ENCODE results near the gene TREM1.
"Not testable (repeated sequence)": the region's sequence is repeated elsewhere in the genome, so short reads cannot be mapped to it uniquely, and the experiment has no call there.

Gene TREM1

DNA sequence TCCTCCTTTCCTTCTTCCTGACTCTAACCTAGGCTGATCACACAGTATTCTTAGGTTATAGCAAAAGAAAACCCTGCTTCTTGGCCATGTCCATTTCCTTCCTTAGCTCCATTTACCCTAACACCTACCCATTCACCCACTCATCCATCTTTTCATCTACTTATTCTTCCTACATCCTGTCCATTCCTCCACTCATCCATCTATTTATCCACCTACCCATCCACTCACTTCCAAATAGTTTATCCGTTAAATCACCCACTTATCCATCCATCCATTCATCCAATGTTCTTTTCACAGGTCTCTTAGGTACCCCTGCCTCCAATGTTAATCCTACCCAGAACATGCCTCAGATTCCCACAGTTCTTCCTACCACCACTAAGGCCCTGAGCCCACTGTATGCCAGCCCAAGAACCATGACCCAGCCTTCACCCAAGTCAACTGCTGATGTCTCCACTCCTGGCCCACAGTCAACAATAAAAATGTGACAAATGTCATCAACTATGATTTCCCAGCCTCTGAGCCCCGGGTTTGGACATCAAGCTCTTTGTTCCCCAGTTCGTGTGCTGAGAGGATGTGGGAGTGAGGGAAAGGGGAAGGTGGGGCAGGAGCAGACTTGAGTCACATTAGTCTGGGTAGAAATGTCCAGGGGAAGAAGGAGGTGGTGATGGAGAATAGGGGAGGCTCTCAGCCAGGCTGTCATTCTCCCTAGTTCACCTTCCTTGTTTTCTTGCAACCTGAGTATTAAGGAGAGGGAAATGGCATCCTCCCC is 33.9 kb downstream of the TREM1 start:
- Histone ChIP-seq H4K8ac (ENCODE audit: low read depth, low read length) (no peak overlapping the region), H4K91ac (ENCODE audit: low read depth, low read length) (no peak overlapping the region), H2BK12ac (ENCODE audit: low read length) (no peak overlapping the region), H3K79me2 (ENCODE audit: control insufficient read depth, insufficient read depth, low read length, poor library complexity) (no peaks in the 10 kb centered on the region), H3K18ac (ENCODE audit: low read length) (no peak overlapping the region), H2AFZ (ENCODE audit: insufficient read depth, low read length, poor library complexity) (no peak overlapping the region), H3K14ac (ENCODE audit: low read length) (no peak overlapping the region), H3K9me3 (ENCODE audit: insufficient read depth, low read depth, low read length) (peaks cover 4% of the 10 kb centered on the region), H3K23ac (ENCODE audit: low read length) (no peak overlapping the region), H3K4me1 (ENCODE audit: control insufficient read depth in 1 of 2, insufficient read depth in 2 of 2, low read length in 2 of 2) (peaks cover 0 to 4% of the 10 kb centered on the region in 2 experiments), H2BK5ac (ENCODE audit: low read depth, low read length, poor library complexity) (no peak overlapping the region), H3K9ac (ENCODE audit: low read length) (no peak overlapping the region), H3K27ac (ENCODE audit: low read depth, low read length) (no peak overlapping the region), H3K4ac (ENCODE audit: low read depth, low read length) (no peak overlapping the region), H2AK5ac (ENCODE audit: low read length) (no peak overlapping the region), H3K4me3 (ENCODE audit: low read depth, low read length) (no peak overlapping the region), H4K12ac (ENCODE audit: low read depth, low read length) (no peak overlapping the region), H3K79me1 (ENCODE audit: low read length) (peaks cover 1% of the 10 kb centered on the region), H3K27me3 (ENCODE audit: insufficient read depth, low read length) (no peaks in the 10 kb centered on the region), H2BK120ac (ENCODE audit: insufficient read depth, low read length, poor library complexity) (no peak overlapping the region), H3K4me2 (ENCODE audit: low read length) (no peak overlapping the region), H3K36me3 (ENCODE audit: control insufficient read depth in 1 of 2, insufficient read depth in 2 of 2, low read length in 2 of 2) (no peaks in the 10 kb centered on the region)
- 100% methylated on average over 1 of the region's 3 CpGs for WGBS (ENCODE audit: extremely low coverage, insufficient coverage, insufficient read length)
- DNase-seq, result no peak

DNA sequence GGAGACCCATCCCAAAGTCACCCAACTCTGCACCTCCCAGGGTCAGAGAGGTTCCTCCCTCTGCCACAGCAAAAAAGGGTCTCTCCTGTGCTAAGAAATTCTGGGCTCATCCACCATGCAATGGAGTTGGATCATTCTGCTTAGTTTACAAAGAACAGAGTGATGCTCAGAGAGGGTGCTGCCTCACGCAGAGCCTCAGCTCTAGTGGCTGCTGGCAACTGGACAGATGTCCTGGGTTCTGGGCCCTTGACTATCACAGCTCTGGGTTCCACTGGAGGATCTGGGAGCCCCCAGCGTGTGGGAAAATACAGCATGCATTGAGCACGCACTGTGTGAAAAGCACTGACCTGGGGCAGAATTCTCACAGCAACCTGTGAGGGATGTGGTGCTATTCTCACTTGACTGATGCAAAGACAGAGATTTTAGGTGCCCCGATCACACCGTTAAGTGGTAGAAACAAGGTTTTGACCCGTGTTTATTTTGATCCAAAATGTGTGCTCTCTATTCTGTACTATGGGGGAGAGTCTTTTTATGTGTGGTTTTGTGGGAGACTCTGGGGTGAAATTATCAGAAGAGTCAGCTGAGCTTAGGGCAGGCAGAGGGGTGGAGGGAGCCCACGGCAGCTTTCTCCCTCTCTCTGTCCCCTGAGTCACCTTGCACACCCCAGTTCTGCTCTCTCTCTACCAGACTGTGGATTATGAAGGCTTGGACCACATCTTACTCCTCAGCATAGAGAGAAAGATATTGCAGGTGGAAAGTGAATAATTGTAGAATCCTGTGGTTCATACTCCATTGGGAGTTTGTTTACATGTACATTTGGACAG is 38.4 kb downstream of the TREM1 start:
- Histone ChIP-seq H2AFZ (ENCODE audit: insufficient read depth, low read length, poor library complexity) (no peak overlapping the region), H3K79me1 (ENCODE audit: low read length) (peaks cover 1% of the 10 kb centered on the region), H2BK5ac (ENCODE audit: low read depth, low read length, poor library complexity) (no peak overlapping the region), H3K79me2 (ENCODE audit: control insufficient read depth, insufficient read depth, low read length, poor library complexity) (no peaks in the 10 kb centered on the region), H3K27ac (ENCODE audit: low read depth, low read length) (no peak overlapping the region), H3K18ac (ENCODE audit: low read length) (no peak overlapping the region), H2AK5ac (ENCODE audit: low read length) (no peak overlapping the region), H3K4me3 (ENCODE audit: low read depth, low read length) (no peak overlapping the region), H3K9ac (ENCODE audit: low read length) (no peak overlapping the region), H3K23ac (ENCODE audit: low read length) (no peak overlapping the region), H3K4me2 (ENCODE audit: low read length) (no peak overlapping the region), H4K91ac (ENCODE audit: low read depth, low read length) (no peak overlapping the region), H3K4me1 (ENCODE audit: control insufficient read depth in 1 of 2, insufficient read depth in 2 of 2, low read length in 2 of 2) (no peaks in the 10 kb centered on the region), H2BK12ac (ENCODE audit: low read length) (no peak overlapping the region), H4K8ac (ENCODE audit: low read depth, low read length) (no peak overlapping the region), H3K27me3 (ENCODE audit: insufficient read depth, low read length) (no peaks in the 10 kb centered on the region), H3K36me3 (ENCODE audit: control insufficient read depth in 1 of 2, insufficient read depth in 2 of 2, low read length in 2 of 2) (no peaks in the 10 kb centered on the region), H2BK120ac (ENCODE audit: insufficient read depth, low read length, poor library complexity) (no peak overlapping the region), H4K12ac (ENCODE audit: low read depth, low read length) (no peak overlapping the region), H3K9me3 (ENCODE audit: insufficient read depth, low read depth, low read length) (peaks cover 2% of the 10 kb centered on the region), H3K4ac (ENCODE audit: low read depth, low read length) (no peak overlapping the region), H3K14ac (ENCODE audit: low read length) (no peak overlapping the region)
- no CpG with 5 or more reads among the region's 7 CpGs for WGBS (ENCODE audit: extremely low coverage, insufficient coverage, insufficient read length)
- no peak for DNase-seq

DNA sequence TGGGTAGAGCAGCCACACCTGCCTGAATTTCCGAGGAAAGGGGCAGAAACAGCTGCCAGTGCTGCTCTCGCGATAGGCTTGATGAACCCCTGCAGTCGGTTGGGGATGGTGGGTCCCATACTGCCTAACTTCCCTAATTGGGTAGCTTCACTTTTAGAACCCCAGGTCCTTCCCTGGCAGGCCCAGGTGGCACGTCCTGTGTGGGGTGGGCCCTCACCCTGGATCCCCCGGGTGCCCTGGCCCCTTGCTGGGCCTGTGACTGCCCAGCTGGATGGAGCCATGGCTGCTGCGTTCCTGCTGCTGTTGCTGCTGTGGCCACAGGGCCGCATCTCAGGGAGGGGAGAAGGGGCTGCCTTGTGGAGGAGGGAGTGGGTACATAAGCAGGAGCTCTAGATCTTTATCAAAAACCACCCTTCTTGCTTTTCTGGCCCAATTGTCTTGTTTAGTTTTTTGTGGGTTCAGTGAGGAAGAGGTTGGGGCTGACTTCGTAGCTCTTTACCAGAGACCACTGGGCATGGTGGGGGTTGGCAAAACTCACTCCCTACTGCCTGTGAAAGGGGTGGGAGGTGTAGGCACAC is 39.1 kb downstream of the TREM1 start:
- Histone ChIP-seq H3K36me3 (ENCODE audit: control insufficient read depth in 1 of 2, insufficient read depth in 2 of 2, low read length in 2 of 2) (no peaks in the 10 kb centered on the region), H3K23ac (ENCODE audit: low read length) (no peak overlapping the region), H3K14ac (ENCODE audit: low read length) (no peak overlapping the region), H3K9ac (ENCODE audit: low read length) (no peak overlapping the region), H2BK12ac (ENCODE audit: low read length) (no peak overlapping the region), H3K4me2 (ENCODE audit: low read length) (no peak overlapping the region), H4K12ac (ENCODE audit: low read depth, low read length) (no peak overlapping the region), H3K79me1 (ENCODE audit: low read length) (peaks cover 1% of the 10 kb centered on the region), H3K18ac (ENCODE audit: low read length) (no peak overlapping the region), H4K8ac (ENCODE audit: low read depth, low read length) (no peak overlapping the region), H3K27me3 (ENCODE audit: insufficient read depth, low read length) (no peaks in the 10 kb centered on the region), H4K91ac (ENCODE audit: low read depth, low read length) (no peak overlapping the region), H2AFZ (ENCODE audit: insufficient read depth, low read length, poor library complexity) (no peak overlapping the region), H3K4me3 (ENCODE audit: low read depth, low read length) (no peak overlapping the region), H2BK120ac (ENCODE audit: insufficient read depth, low read length, poor library complexity) (no peak overlapping the region), H3K4me1 (ENCODE audit: control insufficient read depth in 1 of 2, insufficient read depth in 2 of 2, low read length in 2 of 2) (no peaks in the 10 kb centered on the region), H3K79me2 (ENCODE audit: control insufficient read depth, insufficient read depth, low read length, poor library complexity) (no peaks in the 10 kb centered on the region), H2AK5ac (ENCODE audit: low read length) (no peak overlapping the region), H3K4ac (ENCODE audit: low read depth, low read length) (no peak overlapping the region), H3K9me3 (ENCODE audit: insufficient read depth, low read depth, low read length) (peaks cover 2% of the 10 kb centered on the region), H2BK5ac (ENCODE audit: low read depth, low read length, poor library complexity) (no peak overlapping the region), H3K27ac (ENCODE audit: low read depth, low read length) (no peak overlapping the region)
- no CpG with 5 or more reads among the region's 9 CpGs for WGBS (ENCODE audit: extremely low coverage, insufficient coverage, insufficient read length)
- no peak for DNase-seq

DNA sequence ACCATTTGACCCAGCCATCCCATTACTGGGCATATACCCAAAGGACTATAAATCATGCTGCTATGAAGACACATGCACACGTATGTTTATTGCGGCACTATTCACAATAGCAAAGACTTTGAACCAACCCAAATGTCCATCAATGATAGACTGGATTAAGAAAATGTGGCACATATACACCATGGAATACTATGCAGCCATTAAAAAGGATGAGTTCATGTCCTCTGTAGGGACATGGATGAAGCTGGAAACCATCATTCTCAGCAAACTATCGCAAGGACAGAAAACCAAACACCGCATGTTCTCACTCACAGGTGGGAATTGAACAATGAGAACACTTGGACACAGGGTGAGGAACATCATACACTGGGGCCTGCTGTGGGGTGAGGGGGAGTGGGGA is 40.0 kb downstream of the TREM1 start:
- H3K79me2 ChIP-seq (ENCODE audit: control insufficient read depth, insufficient read depth, low read length, poor library complexity); H3K9ac ChIP-seq (ENCODE audit: low read length); DNase-seq: not testable (repeated sequence)

More for the DNA sequence above, 40.0 kb downstream of the TREM1 start:
- H3K4ac ChIP-seq (ENCODE audit: low read depth, low read length); H2BK5ac ChIP-seq (ENCODE audit: low read depth, low read length, poor library complexity); H4K12ac ChIP-seq (ENCODE audit: low read depth, low read length); H3K18ac ChIP-seq (ENCODE audit: low read length); H4K8ac ChIP-seq (ENCODE audit: low read depth, low read length); H3K79me1 ChIP-seq (ENCODE audit: low read length); H3K27me3 ChIP-seq (ENCODE audit: insufficient read depth, low read length); H4K91ac ChIP-seq (ENCODE audit: low read depth, low read length); H3K23ac ChIP-seq (ENCODE audit: low read length); H3K4me3 ChIP-seq (ENCODE audit: low read depth, low read length); H3K27ac ChIP-seq (ENCODE audit: low read depth, low read length); H2AK5ac ChIP-seq (ENCODE audit: low read length); H3K4me1 ChIP-seq (ENCODE audit: control insufficient read depth in 1 of 2, insufficient read depth in 2 of 2, low read length in 2 of 2); H2AFZ ChIP-seq (ENCODE audit: insufficient read depth, low read length, poor library complexity); H3K9me3 ChIP-seq (ENCODE audit: insufficient read depth, low read depth, low read length); H3K4me2 ChIP-seq (ENCODE audit: low read length); H3K36me3 ChIP-seq (ENCODE audit: control insufficient read depth in 1 of 2, insufficient read depth in 2 of 2, low read length in 2 of 2); H2BK120ac ChIP-seq (ENCODE audit: insufficient read depth, low read length, poor library complexity); H3K14ac ChIP-seq (ENCODE audit: low read length); H2BK12ac ChIP-seq (ENCODE audit: low read length): not testable (repeated sequence)
- no CpG with 5 or more reads among the region's 4 CpGs for WGBS (ENCODE audit: extremely low coverage, insufficient coverage, insufficient read length)

All from trophoblast cell (in vitro differentiated cells and primary cell).